ENCODE data around the gene FAM184A.

- TF ChIP-seq, protein P1, sequence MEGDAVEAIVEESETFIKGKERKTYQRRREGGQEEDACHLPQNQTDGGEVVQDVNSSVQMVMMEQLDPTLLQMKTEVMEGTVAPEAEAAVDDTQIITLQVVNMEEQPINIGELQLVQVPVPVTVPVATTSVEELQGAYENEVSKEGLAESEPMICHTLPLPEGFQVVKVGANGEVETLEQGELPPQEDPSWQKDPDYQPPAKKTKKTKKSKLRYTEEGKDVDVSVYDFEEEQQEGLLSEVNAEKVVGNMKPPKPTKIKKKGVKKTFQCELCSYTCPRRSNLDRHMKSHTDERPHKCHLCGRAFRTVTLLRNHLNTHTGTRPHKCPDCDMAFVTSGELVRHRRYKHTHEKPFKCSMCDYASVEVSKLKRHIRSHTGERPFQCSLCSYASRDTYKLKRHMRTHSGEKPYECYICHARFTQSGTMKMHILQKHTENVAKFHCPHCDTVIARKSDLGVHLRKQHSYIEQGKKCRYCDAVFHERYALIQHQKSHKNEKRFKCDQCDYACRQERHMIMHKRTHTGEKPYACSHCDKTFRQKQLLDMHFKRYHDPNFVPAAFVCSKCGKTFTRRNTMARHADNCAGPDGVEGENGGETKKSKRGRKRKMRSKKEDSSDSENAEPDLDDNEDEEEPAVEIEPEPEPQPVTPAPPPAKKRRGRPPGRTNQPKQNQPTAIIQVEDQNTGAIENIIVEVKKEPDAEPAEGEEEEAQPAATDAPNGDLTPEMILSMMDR (IDR thresholded peaks at IDR 0.05), result no peak
- no peak for TF ChIP-seq POLR2A (IDR thresholded peaks at IDR 0.05)
These were observed 76.4 kb downstream of the FAM184A start for GRCh38 chr6:119002069-119002468.
